NK-92 (cell line): ENCODE measurements around the gene DPYSL4.

Source experiments
- DNase-seq: peaks from one replicate; lab custom pipeline; 2025; ENCODE audit not compliant: unreplicated experiment; lab: John Stamatoyannopoulos, UW

The DPYSL4 gene

DNA sequence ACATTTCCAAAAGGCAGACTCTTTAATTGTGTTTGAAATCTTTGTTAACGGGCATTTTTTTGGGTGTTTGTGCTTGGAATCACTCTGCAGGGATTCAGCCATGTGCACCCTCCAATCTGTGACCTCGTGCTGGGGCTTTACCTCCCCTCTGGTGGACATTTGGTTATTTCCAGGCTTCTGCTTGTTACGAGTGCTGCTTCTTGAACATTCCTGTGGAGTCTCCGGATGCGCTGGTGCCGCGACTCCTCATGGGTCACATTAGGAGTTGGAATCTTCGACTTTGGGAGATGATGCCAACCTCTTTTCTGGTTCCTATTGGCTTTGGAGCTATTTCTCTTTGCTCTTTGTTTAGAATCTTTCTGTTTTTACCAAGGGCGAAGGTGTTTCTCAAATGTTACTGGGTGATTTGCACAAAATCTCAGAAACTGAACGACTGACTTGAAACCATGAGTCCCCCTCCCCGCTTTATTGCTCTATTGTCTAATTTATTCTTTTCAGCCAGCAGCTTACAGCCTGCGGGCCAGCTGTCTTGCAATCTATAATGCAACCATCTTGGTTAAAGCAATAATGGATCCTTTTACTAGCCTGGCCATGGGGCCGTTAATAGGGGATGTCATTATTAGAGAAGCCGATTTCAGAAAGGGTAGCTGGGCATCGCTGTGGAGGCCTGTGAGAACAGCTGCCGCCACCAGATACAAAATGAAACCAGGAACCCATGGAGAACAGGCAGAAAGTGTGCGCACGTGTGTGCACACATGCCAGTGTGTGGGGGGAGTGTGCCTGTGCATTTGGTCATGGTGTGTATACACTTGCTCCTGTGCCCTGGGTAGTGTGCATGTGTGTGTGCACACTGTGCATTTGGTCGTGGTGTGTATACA, 9.9 kb upstream of the DPYSL4 start:
- no peak for DNase-seq

DNA sequence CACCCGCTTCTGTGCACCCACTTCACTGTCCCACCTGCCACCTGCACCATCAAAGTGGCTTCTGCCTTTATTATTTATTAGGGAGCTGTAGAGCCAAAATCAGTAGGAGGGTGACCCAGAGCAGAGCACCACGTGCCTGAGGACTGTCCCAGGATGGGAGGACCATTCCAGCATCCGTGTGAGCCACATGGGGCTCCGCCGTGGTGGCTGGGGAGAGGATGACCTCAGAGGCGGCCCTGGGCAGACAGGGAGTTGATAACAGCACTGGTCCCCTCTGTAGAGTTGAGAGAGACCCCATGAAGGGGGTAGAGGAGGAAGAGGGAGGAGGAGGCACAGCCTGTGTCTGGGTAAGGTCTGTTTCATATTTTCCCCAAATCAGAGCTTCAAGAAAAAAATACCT, 8.7 kb upstream of the DPYSL4 start:
- DNase-seq = no peak

DNA sequence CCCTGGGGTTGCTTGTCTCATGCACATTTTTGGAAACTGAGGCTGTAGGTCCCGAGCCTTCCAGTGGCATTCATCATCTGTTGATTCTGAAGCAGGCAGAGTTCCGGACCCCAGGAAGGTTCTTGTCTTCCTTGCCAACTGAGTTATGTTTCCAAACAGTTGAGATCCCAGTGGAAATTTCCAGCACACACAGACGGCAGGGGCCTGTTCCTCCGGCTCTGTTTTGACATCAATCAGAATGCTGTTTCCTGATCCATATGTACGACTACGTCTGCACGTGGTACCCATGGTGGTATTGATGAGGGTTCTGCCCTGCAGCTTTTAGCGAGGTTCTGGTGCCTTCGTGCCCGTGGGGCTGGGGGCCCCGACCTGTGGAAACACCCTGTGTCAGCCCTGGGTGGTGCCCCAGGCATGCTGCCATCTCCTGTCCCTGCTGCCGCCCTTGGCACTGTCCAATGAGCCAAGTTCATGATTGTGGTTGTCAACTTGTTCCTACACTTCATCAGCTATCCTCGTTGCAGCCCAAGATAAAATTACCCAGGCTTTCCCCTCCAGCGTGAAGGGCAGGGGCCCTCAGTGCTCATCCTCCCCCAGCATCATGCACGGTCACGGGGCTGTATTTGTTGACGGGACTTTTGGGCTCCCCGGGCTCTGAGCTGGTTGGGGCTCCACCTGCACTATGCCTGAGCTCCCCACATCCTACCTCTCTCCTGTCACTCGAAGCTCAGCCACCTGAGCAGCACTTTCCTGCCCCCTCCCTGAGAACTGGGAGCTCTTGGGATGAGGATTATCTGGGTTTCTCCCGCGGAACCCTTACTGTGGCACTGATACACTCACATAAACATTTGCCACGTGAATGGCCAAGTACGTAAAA, 7.8 kb upstream of the DPYSL4 start:
- DNase-seq = no peak

DNA sequence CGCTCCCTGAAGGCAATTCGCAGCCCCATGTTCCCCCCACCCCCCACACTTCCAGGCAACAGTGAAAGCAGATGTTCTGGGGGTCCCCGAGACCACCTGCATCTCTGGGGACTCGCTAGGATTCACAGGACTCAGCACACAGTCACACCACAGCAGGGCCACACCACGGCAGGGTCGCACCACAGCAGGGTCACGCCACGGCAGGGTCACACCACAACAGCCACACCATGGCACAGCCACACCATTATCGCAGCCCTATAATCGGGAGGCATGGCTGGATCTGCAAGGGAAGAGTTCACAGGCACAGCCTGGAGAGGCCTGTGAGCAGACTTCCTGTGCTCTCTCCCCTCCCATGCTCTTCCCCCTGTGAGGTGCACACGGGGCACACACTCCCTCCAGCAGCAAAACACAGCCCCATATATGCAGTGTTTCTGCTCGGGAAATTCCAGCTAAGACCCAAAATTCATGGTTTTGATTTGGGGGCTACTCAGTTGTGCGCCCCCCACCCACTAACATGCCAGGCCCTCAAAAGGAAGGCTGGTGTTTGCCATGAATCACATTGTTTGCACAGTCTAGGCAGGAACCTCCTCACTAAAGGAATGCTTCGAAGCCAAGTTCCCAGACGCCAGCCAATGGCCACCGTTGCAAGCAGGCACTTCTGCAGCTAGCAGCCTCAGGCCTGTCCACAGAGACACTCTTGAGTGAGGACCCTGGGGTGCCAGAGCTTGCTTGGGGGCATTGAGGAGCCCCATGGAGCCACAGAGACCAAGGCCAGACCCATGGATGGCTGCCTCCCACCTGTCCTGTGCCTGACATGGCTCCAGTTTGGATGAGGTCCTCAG, 7.0 kb upstream of the DPYSL4 start:
- no peak for DNase-seq

DNA sequence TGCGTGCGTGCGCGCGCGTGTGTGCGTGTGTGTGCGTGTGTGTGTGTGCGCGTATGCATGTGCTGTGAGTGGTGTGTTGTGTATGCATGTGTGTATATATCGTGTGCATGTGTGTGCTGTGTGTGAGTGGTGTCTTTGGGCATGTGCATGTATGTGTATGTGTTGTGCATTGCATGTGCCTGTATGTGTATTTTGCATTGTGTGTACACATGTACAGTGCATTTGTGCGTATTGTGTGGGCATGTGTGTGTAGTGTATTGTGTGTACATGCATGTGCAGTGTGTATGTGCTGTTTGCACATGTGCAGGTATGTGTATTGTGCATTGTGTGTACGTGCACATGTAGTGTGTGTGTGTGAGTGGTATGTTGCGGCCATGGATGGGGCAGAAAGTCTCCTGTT, 6.0 kb upstream of the DPYSL4 start:
- no peak for DNase-seq

DNA sequence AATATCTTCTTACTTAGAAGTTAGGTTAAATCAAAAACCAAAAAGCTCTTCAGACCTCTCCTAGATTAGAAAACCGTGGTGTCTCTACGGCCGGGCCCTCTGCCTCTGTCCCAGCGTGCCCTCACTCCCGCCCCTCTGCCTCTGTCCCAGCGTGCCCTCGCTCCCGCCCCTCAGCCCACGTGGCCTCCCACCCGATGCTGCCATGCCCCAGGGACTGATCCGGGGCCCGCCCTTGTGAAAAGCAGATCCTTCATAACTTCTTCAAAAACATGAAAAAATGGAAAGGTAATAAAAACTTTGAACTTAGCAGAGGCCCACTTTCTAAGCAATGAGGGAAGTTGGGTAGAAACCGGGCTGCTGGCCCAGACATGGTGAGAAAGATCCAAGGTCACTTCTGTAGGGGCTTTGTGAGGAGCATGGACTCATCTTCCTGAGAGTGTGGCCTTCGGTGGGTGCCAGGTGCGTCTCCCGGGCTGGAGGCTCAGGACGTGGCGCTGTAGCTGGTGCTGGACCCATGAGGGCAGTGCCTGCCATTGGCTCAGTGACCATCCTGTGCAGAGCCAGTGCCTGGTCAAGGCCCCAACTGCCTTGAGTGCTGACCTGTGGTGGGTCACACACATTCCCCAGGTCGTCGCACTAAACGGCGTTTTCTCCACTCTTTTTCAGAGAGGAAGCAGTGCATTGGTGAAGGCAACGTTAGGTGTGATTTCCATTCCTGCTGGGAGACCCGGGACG, 4.9 kb upstream of the DPYSL4 start:
- DNase-seq = no peak

DNA sequence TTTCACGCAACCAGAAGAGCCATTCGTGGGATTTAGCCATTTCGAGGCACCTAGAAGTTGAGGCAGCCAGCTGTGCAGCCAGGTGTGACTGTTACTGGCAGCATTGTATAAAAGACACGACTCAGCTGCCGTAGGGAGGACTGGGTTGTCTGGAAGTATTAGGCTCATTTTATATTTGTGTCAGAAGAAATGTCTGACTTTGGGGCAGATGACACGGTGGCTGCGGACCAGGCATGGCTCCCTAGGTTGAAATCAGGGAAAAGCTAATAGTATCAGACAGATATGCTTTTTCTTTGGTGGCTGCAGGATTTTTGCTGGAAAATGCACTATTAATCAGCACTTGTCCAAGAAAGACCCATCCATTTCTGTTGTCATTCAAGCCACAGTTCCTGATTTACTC, 4.2 kb upstream of the DPYSL4 start:
- DNase-seq = no peak

DNA sequence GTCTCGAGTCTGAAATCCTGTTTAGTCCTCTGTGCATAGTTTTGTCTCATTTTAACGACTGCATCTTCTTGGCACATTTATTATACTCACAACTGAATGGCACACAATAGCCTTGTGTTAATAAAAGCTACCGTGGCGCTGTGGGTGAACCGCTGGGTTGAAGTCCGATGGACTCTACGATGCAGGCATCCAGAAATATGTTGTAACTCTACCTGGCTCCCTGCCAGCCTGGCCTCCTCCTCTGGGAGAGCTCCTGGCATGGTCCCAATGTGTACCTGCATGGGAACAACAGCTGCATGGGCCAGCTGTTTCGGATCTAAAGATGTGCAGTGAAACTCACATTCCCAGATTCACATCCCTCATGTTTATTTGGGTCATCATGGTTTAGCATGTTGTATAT, 3.7 kb upstream of the DPYSL4 start:
- DNase-seq = no peak

DNA sequence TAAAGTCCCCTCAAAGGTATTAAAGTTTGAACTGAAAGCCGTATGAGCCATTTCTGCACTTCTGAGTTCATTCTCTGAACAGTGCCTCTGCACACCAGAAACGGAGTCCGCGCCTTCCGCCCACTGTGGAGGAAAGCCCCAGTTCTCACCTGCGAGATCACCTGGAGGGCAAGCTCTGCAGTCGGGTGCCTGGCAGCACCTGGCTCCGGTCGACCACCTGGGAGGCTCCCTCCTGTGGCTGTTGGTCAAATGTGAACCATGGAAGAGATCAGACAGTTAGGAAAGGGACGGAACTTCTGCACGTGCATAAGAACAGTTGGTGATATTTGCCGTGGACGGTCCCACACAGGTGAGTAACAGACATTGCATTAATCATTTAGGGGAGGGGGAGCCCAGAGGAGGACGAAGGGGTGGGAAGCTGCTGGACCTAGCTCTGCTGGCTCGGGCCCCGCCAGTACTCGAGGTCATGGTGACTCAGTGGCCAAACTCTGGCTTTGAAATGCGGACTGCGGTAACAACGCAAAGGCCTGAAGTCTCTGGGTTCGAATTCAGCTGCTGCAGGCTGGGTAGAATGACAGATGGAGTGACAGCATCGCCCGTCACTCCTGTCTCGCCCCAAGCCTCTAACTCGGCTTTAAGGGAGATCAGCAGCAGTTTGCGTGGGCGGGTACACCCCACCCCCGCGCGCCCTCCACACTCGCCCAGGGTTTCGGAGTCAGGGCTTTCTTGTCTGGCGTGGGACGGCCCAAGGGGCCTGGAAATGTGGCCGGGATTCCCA, 1.7 kb upstream of the DPYSL4 start:
- DNase-seq = no peak

DNA sequence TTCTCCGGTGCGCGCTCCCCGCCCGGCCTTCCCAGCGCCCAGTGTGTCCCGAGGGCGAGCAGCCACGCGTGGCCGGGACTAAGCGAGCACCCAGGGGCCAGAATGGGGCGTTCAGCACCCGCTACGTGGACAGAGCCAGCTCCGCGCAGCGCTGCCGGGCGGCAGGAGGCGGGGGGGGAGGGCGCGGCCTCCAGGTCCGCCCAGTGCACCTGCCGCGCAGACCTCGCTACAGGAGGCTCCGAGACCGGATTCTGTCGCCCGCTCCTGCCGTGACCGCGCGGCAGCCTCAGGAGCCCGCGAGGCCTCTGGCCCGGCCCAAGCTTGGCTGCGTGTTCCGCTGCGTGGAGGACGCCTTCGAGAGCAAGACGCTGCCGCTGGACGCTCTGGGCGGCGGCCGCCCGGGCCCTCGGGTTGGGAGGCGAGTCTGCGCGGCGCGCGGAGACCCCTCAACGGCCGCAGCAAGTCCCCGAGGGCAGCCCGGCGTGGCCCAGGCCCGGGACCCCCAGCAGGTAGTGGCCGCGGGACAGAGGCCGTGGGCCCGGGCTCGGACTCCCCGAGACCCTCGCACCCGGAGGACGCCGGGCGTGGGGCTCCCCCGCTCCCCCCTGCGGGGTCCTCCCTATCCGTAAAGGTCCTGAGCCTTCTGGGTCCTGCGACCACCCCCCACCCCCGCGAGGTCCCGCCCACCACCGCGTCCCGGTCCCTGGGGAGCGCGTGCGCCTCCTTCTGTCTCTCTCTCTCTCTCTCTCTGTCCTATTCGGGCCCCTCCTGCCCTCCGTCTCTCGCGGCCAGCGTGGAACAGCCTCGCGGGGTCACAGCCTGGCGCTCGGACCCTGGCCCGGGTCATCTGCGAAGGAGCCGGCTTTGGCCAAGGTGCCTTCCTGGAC, 904 bp upstream of the DPYSL4 start:
- DNase-seq = no peak

DNA sequence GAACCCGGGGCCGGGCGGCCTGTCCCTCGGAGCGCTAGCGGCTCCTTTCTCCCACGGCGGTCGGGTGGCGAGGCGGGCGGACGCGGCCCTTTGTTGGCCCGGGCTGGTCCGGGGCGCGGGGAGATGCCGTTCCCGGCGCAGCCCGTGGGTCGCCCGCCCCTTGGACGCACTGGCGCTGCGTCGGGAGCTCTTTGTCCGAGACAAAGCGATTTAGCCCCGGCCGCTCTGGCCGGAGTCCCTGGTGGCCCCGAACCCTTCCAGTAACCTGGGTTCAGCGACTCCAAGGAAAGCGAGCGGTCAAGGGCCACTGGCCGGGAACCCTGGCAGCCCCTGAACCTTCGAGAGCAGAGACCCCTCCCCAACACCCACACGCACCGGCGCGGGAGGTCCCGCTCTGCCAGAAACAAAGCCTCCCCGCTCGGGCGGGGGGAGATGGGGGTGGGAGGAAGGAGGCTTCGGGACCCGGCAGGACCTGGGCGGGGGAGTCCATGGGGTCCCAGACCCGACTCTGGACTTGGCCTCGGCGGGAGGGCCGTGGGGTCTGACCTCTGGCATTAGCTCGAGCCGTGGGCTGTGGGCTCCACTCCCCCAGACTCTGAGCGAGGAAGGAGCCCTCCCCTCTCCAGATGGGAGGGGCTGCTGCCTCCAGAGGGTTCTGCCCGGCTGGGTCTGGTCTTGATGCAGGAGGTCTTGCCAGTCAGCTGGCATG, 836 bp downstream of the DPYSL4 start:
- no peak for DNase-seq

DNA sequence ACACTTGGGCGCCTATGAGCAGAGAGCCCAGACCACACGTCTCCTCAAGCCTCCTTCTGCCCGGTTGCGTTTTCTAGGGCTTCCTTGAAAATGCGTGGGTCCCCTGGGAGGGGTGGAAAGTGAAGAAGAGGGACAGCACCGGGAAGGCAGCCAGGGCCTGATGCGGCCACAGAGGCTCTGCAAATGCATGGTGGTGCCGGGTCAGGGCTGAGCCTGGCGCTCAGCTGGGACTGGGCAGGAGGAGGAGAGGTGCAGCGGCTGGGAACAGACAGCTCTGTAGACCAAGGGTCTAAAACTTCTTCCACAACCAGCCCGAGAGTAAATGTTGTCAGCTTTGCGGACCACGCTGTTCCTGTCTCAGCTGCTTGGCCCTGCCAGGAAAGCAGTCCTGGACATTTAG, 1.6 kb downstream of the DPYSL4 start:
- DNase-seq = no peak

DNA sequence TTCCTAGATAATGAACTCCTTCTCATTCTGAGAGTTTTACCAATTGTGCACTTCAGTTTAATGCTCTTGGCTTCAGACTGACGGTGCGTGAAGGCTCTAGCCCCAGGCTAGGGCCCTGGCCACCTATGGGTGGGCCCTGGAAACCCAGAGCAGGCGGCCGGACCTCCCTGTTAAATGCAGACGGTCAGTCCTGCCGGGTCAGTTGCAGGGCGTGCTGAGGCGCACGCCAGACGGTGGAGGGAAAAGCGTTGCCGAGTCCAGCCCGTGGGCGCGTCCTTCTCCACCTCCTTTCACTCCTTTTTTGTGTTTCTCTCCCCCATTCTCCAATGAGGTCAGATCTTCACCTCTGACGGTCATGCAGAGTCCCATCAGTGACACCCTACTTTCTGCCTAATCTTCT, 2.3 kb downstream of the DPYSL4 start:
- DNase-seq = no peak

DNA sequence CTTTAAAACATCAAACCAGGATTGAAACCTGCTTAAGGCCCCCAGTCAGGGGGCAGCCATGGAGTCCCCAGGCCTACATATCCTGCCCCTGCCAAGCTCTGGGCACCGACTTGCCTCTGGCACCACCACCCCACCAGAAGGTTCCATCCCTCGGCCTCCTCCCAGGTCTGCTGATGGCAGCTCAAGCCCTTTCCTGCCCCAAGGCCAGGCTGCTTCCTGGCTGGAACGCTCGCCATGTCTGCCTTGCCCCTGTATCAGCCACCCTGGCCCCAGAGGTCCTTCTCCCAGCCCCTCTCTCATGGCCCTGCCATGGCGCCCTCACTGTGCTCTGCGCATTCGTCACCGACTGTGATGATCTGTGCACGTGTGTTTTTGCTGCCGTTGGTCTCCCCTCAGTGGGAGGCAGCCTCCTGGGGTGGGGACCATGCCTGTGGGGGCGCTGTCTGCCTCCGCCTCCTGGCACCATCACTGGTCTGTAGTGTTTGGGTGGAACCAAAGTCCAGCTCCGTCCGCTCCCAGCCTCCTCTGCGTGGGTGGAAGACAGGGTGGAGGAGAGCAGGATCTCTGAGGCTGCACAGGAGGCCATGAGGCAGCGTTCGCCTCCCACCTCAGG, 3.2 kb downstream of the DPYSL4 start:
- no peak for DNase-seq

DNA sequence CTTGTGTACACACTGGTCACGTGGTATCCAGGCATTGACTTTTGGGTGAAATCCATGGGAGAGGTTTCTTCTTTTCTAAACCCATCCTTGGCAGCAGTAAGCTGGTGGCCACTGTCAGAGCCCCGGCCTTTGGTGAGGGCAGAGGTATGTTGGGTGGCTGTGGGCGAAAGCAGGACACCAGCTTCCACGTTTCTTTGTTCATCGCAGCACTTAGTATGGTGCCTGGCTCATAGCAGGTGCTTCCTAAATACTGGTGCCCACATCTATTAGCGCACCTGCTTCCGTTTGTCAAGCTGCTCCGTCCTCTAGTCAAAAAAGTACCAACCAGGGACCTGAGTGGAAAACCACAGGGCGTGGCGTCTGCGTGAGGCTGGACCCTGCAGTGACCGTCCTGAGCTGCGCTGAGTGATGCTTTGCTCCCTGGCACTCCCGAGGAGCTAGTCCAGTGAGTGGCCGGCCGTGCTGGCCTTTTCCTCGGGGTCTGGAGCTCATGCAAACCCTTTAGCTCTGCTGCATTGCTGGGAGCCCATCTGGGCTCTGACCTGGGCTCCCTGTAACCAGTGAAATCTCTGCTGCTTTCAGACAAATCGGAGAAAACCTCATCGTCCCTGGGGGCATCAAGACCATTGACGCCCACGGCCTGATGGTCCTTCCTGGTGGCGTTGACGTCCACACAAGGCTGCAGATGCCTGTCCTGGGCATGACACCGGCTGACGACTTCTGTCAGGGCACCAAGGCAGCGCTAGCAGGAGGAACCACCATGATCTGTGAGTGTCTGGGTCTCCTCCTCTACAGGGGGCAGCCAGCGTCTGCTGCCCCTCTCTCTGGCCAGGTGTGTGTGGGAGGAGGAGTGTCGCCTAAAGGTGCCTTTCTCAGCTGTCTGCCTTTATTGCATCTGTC, 5.6 kb downstream of the DPYSL4 start:
- no peak for DNase-seq

DNA sequence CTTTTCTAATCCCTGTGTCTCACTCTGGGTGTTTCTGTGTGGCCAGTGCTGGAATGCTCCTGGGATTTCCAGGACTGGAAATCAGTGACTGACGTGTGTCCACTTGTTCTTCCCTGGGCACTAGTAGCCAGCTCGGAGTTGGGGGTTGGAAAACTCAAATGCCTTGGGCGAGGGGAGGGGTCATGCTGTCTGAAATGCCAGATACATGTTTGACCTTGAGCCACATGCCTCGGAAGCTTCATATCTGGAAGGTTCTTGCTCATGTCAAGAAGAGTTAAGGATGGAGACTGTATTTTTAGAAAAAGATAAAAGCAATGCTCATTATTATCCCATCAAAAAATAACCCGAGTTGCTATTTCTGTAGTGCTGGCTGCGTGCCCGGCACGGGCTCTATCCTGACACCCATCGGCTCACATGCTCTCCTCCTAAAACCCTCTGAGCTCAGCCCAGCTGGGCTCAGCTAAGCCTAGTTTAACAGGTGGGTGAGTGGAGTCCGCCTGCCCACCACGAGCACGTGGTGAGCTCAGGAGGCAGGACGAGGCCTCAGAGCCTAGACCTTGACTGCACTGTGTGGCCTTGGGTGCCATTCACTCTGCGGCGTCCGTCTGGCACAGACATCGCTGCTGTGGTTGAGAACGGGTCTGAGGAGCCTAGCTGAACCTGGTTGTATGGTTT, 6.4 kb downstream of the DPYSL4 start:
- DNase-seq = no peak
